RPMI7951 (cell line): ENCODE measurements around the gene EFCAB8. TPM values are rescaled to one million over a fixed set of nuclear protein-coding genes. Genes with fewer than 3 reads are reported as not detected.
"Not testable (repeated sequence)": the region's sequence is repeated elsewhere in the genome, so short reads cannot be mapped to it uniquely, and the experiment has no call there.

ENCODE experiments used
- DNase-seq: peaks from one replicate; pipeline ENCODE4 v3.0.0-alpha.2; 2012; ENCODE audit warnings: low read depth
- total RNA-seq: library from RNA; depleted of rRNA; stranded (reverse); fragments of >200 nt; shearing (Covaris generic); gene quantifications from 2 replicates; pipeline ENCODE4 v1.2.3, GENCODE V29; 2014

The EFCAB8 gene
- total RNA-seq, 1 experiment from 2014 or later: 1.1 TPM

DNA sequence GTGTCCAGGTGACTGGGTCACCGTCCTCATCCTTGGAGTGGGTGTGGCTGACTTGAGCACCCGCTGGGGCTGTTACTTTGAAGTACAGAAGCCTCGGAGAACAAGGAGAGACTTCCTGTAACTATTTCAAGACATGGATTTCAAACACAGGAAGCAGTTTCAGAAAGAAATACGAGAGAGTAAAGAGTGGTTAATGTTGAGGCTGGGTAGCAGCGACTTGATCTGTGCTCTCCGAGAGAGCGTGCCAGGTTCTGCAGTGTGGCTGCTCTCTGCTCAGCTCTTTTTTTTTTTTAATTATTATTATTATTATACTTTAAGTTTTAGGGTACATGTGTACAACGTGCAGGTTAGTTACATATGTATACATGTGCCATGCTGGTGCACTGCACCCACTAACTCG, 17.5 kb upstream of the EFCAB8 start:
- DNase-seq: no peak

DNA sequence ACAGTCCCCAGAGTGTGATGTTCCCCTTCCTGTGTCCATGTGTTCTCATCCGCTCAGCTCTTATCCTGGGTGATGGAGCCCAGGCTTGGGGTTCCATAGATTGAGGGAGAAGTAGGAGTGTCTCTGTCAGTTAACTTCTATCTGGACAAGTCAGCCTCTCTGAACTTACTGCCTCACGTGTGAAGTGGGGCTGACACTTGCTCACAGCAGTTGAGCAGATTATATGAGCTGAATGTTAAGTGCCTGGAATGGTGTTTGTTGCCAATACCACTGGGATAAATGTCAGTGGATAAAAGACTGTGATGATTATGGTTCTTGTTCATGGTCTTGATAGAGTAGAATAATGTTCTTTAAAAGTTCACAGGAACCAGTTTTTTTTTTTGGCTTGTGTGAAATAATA, 17.1 kb upstream of the EFCAB8 start:
- DNase-seq: no peak

DNA sequence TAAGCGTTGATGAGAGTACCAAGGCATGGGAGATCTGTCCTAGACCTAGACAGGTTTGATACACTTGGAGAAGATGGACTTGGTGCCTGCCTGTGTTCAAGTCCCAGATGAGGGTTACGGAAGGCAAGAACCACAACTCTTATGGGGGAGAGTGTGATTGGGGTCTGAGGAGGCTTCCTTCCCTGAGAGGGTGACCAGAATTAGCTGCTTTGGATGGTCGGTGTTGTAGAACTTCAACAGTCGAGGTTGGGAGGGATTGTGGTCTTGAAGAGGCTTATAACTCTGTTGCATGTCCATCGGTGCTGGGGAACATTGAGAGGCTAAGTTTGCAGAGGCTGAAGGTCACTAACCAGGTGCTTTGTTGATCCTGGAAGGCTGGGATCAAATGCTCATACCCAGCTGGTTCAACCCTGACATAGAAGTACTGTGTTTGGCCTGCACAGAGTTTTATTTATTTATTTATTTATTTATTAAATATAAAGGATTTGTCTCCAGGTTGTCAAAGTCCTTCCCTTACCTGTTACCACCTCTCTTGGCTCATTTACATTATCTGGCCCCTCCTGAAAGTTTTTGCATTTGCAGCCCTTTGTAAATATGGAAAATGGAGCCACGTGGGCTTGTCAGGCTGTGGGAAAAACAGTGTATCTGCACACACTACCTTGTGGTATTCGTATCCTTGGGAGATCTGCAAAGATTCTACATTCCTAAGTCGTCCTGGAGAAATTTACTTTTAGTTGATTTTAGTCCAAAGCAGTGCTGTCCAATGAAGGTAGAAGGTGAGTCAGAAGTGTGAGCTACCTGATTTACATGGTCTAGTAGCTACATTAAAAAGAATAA, 15.8 kb upstream of the EFCAB8 start:
- no peak for DNase-seq

DNA sequence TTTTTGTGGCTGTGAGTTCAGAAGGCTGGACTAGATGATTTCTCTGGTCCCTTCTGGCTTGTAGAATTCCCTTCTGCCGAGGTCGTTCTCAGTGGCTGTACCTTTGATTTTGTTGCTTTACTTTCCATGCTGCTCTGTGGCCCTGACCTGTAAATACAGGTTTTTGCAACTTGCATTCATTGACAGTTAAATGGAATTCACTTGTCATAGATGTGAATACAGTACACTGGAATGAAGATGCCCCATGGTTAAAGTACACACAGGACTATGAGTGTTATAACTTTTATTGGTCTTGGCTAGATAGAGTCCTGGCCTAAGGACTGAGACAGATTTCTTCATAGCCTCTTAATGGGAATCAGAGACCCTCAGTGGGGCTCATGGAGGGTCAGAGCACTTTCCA, 12.9 kb upstream of the EFCAB8 start:
- DNase-seq: no peak

DNA sequence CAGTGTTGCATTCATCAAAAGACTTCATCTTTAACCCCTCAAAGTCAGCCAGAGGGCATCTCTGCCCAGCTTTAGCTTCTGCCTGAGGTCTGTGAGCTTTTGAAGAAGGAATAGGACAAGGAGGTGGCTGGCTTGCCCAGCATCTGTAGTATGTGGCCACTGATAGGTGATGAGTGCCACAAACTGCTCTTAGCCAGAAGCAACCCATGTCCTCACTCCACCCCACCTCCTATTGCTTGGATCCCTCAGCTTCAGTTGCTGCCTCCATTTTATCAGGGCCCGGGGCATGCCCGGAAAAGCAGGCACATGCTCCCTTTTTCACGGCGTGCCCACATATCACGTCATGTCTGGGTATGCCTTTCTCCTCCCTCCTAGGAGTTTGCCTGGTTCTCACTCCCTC, 11.9 kb upstream of the EFCAB8 start:
- DNase-seq: no peak

DNA sequence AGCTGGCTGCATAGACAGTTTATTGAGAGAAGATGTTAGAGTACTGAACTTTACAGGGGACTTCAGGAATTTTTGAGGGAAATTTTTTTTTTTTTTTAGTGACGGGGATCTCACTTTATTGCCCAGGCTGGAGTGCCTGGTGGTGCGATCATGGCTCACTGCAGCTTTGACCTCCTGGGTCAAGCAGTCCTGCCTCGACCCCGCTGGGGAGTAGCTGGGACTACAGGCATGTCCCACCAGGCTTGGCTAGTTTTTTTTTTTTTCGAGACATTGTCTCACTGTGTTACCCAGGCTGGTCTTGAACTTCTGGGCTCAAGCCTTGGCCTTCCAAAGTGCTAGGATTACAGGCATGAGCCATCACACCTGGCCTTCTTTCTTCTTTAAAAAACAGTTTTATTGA, 10.8 kb upstream of the EFCAB8 start:
- DNase-seq: no peak

DNA sequence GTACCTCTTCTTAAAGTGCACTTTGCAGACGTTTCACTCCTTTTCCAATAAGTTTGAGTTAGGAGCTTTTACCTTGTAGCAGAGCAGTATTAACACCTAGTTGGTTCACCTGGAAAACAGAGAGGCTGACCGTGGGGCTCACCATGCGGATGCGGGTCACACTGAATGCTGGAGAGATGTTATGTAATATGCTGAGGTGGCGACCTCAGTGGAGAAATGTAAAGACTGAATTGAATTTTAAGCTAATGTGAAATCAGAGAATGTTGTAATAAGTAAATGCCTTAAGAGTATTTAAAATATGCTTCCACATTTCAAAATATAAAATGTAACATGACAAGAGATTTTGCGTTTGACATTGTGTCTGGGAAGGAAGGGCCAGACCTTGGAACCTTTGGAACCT, 9.9 kb upstream of the EFCAB8 start:
- no peak for DNase-seq

DNA sequence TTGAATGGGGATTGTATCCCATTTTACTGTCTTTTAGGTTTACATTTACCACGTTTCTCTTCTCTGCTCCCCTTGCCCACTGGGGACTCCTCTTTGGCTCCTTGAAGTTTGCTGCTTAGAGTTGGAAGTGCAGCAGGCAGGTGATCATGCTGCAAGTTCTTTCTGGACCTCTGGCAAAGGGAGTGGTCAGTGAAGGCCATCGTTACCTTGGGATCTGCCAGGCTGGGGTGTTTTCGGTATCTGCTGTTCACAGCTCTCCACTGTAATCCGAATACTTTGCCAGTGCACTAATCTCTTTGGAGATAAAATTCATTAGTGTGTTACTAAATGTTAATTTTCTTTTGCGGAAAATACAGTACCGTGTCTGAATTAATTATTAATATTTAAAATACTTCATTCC, 9.1 kb upstream of the EFCAB8 start:
- no peak for DNase-seq

DNA sequence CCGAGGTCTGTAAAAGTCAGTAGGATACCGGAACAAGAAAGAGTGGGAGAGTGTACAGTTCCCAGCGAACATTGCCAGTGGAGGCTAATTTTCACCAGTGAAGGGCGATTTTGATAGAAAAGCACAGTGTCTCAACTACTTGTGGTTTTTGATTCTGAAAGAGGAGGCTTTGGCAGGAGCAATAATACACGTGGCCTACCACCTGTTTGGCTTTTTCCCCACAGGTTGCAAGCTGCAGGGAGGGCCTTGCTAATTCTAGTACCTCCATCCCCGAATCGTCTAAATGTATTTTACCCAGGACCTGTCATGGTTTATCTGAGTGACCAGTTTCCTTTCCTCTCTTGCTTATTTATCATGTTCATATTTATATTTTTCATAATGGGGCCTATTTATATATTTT, 3.3 kb upstream of the EFCAB8 start:
- DNase-seq: no peak

DNA sequence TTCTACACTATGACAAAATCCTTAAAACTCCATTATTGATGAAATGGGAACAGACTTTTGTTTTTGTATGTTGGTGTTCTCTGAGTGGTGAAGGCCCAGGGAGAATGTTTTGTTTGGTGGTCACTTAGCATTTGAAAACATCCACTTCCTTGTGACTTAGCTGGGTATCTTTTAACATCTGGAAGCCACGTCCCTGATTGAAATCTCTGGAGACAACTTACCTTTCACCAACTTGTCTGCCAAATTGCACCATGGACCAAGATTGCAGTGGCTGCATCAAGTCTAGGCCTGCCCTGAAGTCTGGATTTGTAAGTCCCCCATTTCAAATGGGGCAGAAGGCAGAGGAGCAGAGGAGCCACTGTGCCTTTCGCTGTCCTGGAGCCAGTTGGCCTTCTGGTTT, 534 bp upstream of the EFCAB8 start:
- no peak for DNase-seq

DNA sequence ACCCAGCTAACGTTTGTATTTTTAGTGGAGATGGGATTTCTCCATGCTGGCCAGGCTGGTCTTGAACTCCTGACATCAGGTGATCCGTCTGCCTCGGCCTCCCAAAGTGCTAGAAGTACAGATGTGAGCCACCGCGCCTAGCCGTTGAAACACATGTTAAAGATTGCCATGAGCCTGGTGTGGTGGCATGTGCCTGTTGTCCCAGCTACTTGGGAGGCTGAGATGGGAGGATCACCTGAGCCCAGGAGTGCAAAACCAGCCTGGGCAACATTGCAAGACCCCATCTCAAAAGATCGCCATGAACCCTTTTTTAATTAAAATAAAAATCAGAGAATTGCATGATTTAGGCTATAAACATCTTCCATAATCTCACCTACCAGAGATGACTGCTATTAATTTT, 2.7 kb downstream of the EFCAB8 start:
- no peak for DNase-seq

DNA sequence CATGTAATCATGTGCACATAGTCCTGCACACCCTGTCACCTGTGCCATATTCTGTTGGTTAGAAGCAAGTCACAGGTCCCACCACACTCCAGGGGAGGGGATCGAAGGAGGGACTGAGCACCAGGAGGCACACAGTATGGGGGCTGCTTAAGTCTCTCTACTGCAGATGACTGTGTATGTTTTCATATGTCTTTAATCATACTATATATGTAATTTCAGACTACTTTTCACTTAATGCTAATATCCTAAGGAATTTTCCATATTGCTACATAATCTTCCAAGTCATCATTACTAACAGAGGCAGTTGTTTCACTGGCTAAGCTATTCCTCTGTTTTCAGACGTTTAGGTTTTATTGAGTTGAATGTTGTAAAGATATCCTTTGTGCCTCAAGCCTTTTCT, 10.8 kb downstream of the EFCAB8 start:
- DNase-seq: no peak

DNA sequence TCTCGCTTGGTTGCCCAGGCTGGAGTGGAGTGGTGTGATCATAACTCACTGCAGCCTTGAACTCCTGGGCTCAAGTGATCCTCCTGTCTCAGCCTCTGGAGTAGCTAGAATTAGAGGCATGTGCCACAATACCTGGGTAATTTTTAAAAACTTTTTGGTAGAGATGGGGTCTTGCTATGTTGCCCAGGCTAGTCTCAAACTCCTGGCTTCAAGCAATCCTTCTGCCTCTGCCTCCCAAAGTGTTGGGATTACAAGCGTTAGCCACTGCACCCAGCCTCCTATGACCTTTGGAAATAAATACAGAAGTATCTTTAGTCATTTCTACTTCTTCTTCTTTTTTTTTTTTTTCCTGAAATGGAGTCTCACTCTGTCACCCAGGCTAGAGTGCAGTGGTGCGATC, 11.8 kb downstream of the EFCAB8 start:
- not testable (repeated sequence) for DNase-seq

DNA sequence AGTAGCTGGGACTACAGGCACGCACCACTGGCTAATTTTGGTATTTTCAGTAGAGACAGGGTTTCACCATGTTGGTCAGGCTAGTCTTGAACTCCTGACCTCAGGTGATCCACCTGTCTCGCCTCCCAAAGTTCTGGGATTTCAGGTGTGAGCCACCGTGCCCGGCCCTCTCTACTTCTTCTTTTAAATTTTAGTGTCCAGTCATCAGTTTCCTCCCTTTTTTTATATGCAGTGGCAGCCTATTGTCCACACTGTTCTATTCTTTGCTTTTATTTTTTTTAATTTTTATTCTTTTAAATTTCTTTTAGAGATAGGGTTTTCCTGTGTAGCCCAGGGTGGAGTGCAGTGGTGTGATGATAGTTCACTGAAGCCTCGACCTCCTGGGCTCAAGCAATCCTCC, 12.3 kb downstream of the EFCAB8 start:
- no peak for DNase-seq

DNA sequence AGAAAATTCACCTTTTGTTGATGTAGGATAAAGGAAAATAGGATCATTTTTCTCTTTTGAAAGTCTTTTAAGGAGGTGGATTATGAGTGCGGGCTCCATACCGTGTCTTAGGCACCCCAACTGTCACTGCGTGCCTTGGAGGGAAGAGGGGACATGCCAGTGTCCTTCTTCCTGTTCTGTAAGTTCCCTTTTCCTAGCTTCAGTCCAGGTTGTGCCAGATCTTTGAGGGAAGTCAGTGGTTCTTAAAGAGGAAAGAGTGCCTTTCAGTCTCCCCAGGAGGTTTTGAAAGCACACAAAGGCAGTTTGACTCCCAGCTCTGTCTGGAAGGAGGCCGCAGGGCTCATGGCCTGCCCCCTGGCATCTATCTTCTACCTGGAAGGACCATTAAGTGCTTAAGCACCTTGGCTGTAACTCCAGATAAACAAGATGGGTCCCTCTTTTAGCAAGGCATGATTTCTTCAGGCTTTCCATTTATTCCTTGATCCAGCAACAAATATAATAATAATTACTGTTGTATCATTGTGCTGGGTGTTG, 13.0 kb downstream of the EFCAB8 start:
- no peak for DNase-seq

DNA sequence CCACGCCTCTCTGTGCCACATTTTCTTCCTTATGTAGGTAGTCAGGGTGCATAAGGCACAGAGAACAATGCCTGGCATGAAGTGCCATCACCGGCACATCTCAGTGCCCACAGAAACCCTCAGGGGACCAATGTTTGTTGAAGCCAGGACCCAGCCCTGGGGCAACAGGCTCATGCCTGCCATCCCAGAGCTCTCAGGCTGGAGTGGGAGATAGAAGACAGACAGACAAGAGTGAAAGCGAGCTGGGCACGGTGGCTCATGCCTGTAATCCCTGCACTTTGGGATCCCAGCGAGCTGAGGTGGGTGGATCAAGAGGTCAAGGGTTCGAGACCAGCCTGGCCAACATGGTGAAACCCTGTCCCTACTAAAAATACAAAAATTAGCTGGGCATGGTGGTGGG, 13.5 kb downstream of the EFCAB8 start:
- DNase-seq: no peak

DNA sequence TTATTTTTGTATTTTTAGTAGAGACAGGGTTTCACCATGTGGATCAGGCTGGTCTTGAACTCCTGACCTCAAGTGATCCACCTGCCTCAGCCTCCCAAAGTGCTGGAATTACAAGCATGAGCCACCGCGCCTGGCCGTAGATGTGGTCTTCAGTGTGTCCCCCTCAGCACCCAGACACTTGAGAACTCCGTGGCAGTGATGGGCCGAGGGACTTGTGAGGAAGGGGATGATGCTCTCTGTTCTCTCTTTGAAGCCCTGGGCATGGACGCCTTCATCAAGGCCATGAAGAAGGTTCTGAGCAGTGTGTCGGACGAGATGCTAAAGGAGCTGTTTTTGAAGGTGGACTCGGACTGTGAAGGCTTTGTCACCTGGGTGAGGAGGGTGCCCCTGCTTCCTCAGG, 16.9 kb downstream of the EFCAB8 start:
- DNase-seq: no peak

DNA sequence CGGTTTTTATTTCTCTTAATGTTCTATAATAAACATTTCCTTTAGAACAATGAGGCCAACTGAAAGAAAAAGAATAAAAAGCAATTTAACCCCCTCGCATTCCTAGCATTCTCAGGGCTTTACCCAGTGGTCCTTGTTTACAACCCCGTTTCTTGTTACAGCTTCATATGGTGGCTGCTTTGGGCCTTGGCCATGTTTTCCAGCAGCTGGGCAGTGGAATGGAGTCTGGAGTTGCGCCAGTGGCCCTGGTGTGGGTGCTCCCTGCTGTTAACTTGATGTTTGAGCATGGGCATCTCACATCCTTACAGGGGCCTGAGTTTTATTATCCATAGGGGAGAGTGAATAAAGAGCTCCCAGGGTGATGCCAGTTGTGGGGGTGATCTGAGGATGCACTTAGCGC, 18.8 kb downstream of the EFCAB8 start:
- DNase-seq: no peak

DNA sequence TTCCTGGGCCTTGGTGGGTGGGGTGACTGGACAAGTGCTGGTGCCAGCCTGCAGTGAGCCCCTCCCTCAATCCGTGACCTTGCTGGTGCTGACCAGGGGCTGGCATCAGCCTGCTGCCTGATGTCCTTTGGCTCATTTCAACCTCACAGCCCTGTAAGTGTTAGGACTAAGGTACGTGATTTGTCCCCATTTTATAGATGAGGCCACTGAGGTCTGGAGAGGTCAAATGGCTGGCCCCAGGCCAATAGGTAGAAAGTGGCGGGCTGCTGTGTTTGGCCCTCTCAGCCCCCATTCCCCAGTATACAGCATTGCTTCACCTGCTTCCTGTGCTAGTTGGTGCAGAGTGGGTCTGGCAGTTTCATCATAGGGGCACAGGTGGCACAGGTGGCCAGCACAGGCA, 20.1 kb downstream of the EFCAB8 start:
- no peak for DNase-seq

DNA sequence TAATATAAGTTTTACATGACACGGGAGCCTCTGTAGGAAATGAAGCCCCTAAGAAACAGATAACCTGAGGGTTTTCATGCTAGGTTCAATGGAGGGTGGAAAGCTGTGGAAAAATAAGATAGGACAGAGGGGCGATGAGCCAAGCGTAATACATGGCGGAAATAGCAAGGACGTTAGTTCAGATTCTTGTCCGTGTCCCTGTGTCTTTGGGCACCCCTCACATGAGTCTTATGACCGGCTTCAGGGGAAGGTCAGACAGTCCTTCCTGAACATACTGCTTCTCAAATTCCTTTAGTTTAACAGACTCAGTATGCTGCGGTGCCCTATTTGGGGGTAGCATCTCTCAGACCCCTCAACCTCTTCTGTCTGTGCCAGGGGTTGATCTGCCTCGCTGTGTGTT, 20.8 kb downstream of the EFCAB8 start:
- DNase-seq: no peak

DNA sequence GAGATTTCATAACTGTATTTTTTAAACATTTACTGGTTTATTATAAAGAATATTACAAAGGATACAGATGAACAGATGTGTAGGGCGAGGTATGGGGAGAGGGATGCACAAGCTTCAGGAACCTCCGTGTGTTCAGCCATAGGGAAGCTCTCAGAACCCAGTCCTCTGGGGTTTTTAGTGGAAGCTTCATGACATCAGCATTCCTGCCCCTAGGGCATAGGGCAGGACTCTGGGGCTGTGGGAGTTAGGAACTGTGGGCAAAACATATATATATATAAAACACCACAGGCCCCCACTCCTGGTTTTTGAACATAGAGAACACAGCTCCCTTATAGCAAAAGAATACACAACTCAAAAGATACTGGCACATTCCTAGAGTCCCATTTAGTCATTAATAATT, 21.9 kb downstream of the EFCAB8 start:
- DNase-seq: no peak

DNA sequence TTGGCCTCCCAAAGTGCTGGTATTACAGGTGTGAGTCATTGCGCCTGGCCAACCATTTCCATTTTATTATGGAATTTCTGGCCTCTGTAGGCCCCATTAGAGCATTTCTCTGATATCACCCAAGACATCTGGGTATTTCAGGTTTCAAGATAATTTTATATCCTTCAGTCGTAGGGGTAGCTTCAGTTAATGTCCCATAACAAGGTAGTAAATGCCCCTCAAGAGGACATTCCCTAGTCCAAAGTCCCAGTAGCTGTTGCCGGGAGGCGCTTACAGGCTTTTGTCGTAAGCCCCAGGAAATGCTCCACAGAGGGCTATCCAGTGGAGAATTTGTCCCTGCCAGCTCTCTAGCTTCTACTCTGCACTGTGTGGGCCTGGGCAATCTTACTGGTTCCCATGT, 24.4 kb downstream of the EFCAB8 start:
- no peak for DNase-seq

DNA sequence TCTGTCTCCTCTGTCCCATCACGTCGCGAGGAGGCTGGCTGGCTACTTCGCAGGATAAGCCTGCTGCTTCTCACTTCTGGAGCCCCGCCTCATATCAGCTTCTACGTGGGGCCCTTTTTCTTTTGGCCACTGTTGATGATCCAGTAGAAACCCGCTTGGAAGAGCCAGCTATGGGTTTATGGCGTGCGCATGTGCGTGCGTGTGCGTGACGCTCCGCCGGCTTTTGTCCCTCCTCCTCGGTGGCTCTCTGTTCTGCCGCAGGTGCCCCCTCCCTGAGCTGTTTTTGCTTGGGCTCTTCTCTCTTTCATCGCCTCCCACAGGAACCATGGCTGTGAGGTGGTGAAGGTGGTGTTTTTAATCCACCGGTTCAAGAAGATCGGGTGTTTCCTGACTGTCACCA, 26.5 kb downstream of the EFCAB8 start:
- DNase-seq: no peak

DNA sequence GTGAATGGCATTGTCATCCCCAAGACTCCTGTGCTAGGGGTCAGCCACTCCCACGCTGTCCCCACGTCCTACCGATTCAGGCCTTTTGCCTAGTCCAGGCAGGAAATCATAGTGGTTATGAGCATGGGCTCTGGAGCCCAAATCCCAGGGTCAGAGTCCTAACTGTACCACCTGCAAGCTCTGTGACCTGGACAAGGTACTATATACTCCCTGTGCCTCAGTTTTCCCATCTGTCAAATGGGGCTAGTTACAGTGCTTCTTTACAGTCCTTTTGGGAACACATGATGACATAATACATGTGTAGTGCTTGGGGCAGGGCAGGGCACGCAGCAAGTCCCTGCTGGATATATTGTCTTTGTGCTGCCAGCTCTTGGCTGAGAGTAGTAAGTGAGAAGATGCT, 27.2 kb downstream of the EFCAB8 start:
- no peak for DNase-seq
